Ishikawa (cell line): ENCODE data around the gene OR5AR1.

Source experiments
- CEBPB ChIP-seq: IDR thresholded peaks from 2 replicates; pipeline ENCODE4 v1.6.1; 2012
- CREB1 ChIP-seq: IDR thresholded peaks from 2 replicates; pipeline ENCODE4 v1.6.1; 2012; ENCODE audit warnings: low read depth
- EGR1 ChIP-seq: IDR thresholded peaks from 2 replicates; pipeline ENCODE4 v1.6.1; 2012
- EP300 ChIP-seq: IDR thresholded peaks from 2 replicates; pipeline ENCODE4 v1.6.1; 2012; ENCODE audit warnings: borderline replicate concordance
- FOXM1 ChIP-seq: IDR thresholded peaks from 2 replicates; pipeline ENCODE4 v1.6.1; 2012; ENCODE audit warnings: low read depth, borderline replicate concordance
- MAX ChIP-seq: IDR thresholded peaks from 2 replicates; pipeline ENCODE4 v1.6.1; 2012
- NFIC ChIP-seq: IDR thresholded peaks from 2 replicates; pipeline ENCODE4 v1.6.1; 2012
- RAD21 ChIP-seq: IDR thresholded peaks from 2 replicates; pipeline ENCODE4 v1.6.1; 2012; ENCODE audit warnings: low read depth
- TAF1 ChIP-seq: IDR thresholded peaks from 2 replicates; pipeline ENCODE4 v1.6.1; 2012; ENCODE audit warnings: low read depth, mild to moderate bottlenecking
- TCF12 ChIP-seq: IDR thresholded peaks from 2 replicates; pipeline ENCODE4 v1.6.1; 2012; ENCODE audit warnings: low read depth
- TEAD4 ChIP-seq: IDR thresholded peaks from 2 replicates; pipeline ENCODE4 v1.6.1; 2012
- YY1 ChIP-seq: IDR thresholded peaks from 2 replicates; pipeline ENCODE4 v1.6.1; 2012; ENCODE audit warnings: low read depth
- ZBTB7A ChIP-seq: IDR thresholded peaks from 2 replicates; pipeline ENCODE4 v1.6.1; 2012; ENCODE audit warnings: low read depth
- TF ChIP-seq, protein P1 (sequence below): IDR thresholded peaks from 2 replicates; pipeline ENCODE4 v1.6.1; 2012
- TF ChIP-seq, protein P2 (sequence below): IDR thresholded peaks from 2 replicates; pipeline ENCODE4 v1.6.1; 2012; ENCODE audit warnings: low read depth, mild to moderate bottlenecking

Gene OR5AR1

GRCh38 chr11:56700914-56701485 is 37.5 kb downstream of the OR5AR1 start:
- no peak for TF ChIP-seq YY1
- TF ChIP-seq TCF12: no peak
- TF ChIP-seq TAF1: no peak
- no peak for TF ChIP-seq FOXM1
- TF ChIP-seq ZBTB7A: no peak
- no peak for TF ChIP-seq CREB1
- TF ChIP-seq EGR1: no peak
- TF ChIP-seq, protein P1, sequence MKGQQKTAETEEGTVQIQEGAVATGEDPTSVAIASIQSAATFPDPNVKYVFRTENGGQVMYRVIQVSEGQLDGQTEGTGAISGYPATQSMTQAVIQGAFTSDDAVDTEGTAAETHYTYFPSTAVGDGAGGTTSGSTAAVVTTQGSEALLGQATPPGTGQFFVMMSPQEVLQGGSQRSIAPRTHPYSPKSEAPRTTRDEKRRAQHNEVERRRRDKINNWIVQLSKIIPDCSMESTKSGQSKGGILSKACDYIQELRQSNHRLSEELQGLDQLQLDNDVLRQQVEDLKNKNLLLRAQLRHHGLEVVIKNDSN: no peak
- no peak for TF ChIP-seq TEAD4

DNA sequence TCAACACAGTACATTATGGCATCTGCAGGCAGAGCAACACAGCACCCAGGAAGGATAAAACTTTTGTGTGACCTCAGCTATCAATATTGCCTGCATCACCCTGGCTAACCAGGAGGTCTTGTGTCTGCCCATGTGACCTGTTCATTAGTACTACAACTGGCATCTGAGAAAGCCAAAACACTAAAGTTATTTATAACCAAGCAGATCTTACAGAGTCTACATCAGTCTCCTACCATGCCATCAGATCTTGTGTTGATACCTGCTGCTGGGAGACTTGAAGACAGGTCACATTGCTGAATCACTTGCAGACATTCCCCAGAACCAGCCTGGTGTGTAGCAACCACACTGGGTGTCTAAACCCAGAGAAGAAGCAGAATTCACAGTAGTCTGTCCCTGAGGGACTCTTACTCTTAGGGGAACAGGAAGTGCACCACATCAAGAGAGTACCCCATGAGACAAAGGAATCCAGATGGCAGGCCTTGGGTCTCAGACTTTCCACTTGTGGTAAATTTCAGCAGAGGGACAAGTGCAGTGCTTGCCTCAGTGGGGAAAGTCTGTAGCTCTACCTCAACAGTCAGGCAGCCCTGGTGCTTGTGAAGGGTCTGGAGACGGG is 42.4 kb downstream of the OR5AR1 start:
- TF ChIP-seq CEBPB: no peak
- no peak for TF ChIP-seq MAX
- no peak for TF ChIP-seq NFIC
- TF ChIP-seq TAF1: no peak
- TF ChIP-seq, protein P2, sequence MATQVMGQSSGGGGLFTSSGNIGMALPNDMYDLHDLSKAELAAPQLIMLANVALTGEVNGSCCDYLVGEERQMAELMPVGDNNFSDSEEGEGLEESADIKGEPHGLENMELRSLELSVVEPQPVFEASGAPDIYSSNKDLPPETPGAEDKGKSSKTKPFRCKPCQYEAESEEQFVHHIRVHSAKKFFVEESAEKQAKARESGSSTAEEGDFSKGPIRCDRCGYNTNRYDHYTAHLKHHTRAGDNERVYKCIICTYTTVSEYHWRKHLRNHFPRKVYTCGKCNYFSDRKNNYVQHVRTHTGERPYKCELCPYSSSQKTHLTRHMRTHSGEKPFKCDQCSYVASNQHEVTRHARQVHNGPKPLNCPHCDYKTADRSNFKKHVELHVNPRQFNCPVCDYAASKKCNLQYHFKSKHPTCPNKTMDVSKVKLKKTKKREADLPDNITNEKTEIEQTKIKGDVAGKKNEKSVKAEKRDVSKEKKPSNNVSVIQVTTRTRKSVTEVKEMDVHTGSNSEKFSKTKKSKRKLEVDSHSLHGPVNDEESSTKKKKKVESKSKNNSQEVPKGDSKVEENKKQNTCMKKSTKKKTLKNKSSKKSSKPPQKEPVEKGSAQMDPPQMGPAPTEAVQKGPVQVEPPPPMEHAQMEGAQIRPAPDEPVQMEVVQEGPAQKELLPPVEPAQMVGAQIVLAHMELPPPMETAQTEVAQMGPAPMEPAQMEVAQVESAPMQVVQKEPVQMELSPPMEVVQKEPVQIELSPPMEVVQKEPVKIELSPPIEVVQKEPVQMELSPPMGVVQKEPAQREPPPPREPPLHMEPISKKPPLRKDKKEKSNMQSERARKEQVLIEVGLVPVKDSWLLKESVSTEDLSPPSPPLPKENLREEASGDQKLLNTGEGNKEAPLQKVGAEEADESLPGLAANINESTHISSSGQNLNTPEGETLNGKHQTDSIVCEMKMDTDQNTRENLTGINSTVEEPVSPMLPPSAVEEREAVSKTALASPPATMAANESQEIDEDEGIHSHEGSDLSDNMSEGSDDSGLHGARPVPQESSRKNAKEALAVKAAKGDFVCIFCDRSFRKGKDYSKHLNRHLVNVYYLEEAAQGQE: no peak
- TF ChIP-seq TCF12: no peak
- TF ChIP-seq RAD21: no peak
- TF ChIP-seq TEAD4: no peak
- TF ChIP-seq CREB1: no peak
- no peak for TF ChIP-seq YY1
- TF ChIP-seq ZBTB7A: no peak
- TF ChIP-seq FOXM1: no peak
- TF ChIP-seq EGR1: no peak
- no peak for TF ChIP-seq EP300
- TF ChIP-seq, protein P1: no peak

- TF ChIP-seq NFIC (no peak), CEBPB (no peak), TAF1 (no peak), YY1 (no peak), CREB1 (no peak), FOXM1 (no peak), TEAD4 (no peak), ZBTB7A (no peak), MAX (no peak), EGR1 (no peak), RAD21 (no peak), TCF12 (no peak), EP300 (no peak)
- TF ChIP-seq, protein P1: no peak
- TF ChIP-seq, protein P2: no peak
Measured at GRCh38 chr11:56706486-56706885, 43.0 kb downstream of the OR5AR1 start.

DNA sequence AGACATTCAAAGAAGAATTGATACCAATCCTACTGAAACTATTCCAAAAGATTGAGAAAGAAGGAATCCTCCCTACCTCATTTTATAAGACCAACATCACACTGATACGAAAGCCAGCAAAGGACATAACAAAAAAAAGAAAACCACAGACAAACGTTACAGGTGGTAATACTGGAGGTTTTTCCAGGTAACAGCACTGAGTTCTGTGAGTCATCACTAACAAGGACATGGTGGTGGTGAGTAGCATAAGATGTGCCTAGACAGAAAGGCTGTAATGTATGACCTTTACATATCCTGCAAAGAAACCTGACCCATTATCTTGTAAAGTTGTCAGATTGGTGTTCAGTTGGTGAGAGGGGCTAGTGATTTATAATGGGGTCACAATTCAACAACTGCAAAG is 50.7 kb downstream of the OR5AR1 start:
- TF ChIP-seq FOXM1: no peak
- no peak for TF ChIP-seq CREB1
- TF ChIP-seq RAD21: no peak
- no peak for TF ChIP-seq EGR1
- no peak for TF ChIP-seq MAX
- no peak for TF ChIP-seq CEBPB
- TF ChIP-seq, protein P1: no peak
- TF ChIP-seq NFIC: no peak
- no peak for TF ChIP-seq ZBTB7A
- TF ChIP-seq, protein P2: no peak
- TF ChIP-seq TAF1: no peak
- no peak for TF ChIP-seq EP300
- TF ChIP-seq TEAD4: no peak
- TF ChIP-seq TCF12: no peak
- TF ChIP-seq YY1: no peak
